Lung (tissue), 12 donors: ENCODE measurements around the gene CLDN20. TPM values are rescaled to one million over a fixed set of nuclear protein-coding genes. Genes with fewer than 3 reads are reported as not detected.

Experiments
- ATAC-seq: fragments of 200-7000 bp; cut with Tn5 transposase; one replicate; pipeline ENCODE4 v1.9.1; 2020; ENCODE audit warnings: moderate number of reproducible peaks; ENCODE audit not compliant: insufficient read depth, low FRiP score
- DNase-seq, 3 donors: peaks; one replicate each; pipeline ENCODE4 v3.0.0-alpha.2; 2013 to 2017
- H3K27ac ChIP-seq, 2 donors: one replicate each; pipeline ENCODE4 v1.5.1; 2013; ENCODE audit warnings: mild to moderate bottlenecking in 2 of 2, moderate library complexity in 2 of 2, control low read depth in 1 of 2, inconsistent platforms in 1 of 2, low read depth in 1 of 2, low read length in 1 of 2
- H3K27me3 ChIP-seq, 3 donors: one replicate each; pipeline ENCODE4 v1.5.1; 2013; ENCODE audit warnings: low read length in 2 of 3; ENCODE audit not compliant: control insufficient read depth in 3 of 3, insufficient read depth in 3 of 3
- H3K36me3 ChIP-seq, 4 donors: one replicate each; pipeline ENCODE4 v1.5.1; 2013; ENCODE audit warnings: low read length in 4 of 4, mild to moderate bottlenecking in 1 of 4, moderate library complexity in 1 of 4; ENCODE audit not compliant: control insufficient read depth in 4 of 4, insufficient read depth in 4 of 4
- H3K4me1 ChIP-seq, 5 donors: one replicate each; pipeline ENCODE4 v1.5.1; 2013; ENCODE audit warnings: low read length in 5 of 5, mild to moderate bottlenecking in 2 of 5, moderate library complexity in 1 of 5; ENCODE audit not compliant: control insufficient read depth in 5 of 5, insufficient read depth in 5 of 5
- H3K4me3 ChIP-seq: one replicate; pipeline ENCODE4 v1.5.1; 2013; ENCODE audit warnings: mild to moderate bottlenecking, control low read depth, moderate library complexity
- H3K9ac ChIP-seq, 2 donors: one replicate each; pipeline ENCODE4 v1.5.1; 2013; ENCODE audit warnings: low read length in 2 of 2, control low read depth in 1 of 2; ENCODE audit not compliant: insufficient read depth in 1 of 2
- H3K9me3 ChIP-seq, 4 donors: one replicate each; pipeline ENCODE4 v1.5.1; 2013; ENCODE audit warnings: low read length in 3 of 4, mild to moderate bottlenecking in 1 of 4, moderate library complexity in 1 of 4; ENCODE audit not compliant: control insufficient read depth in 4 of 4, insufficient read depth in 3 of 4
- CTCF ChIP-seq: IDR thresholded peaks from 2 replicates; pipeline ENCODE4 v1.5.1; 2012; ENCODE audit warnings: mild to moderate bottlenecking; ENCODE audit errors: control extremely low read depth, extremely low read depth
- WGBS, 2 donors: extraction: QIAGEN DNeasy Blood & Tissue Kit; methylation state at CpG; one replicate each; pipeline ENCODE4 v1.1.7; 2013; 5-methylcytosine and 5-hydroxymethylcytosine counted together
- polyA plus RNA-seq, 2 donors: library from polyadenylated mRNA; stranded (reverse); fragments of 200-250 nt; gene quantifications; one replicate each; pipeline ENCODE4 v1.2.1, GENCODE V29; 2013
- total RNA-seq, 2 donors: library from RNA; depleted of rRNA in 1 of 2; stranded (reverse); fragments of >200 nt in 1 of 2; gene quantifications; one replicate each; pipeline ENCODE4 v1.2.1, GENCODE V29; 2014 to 2021
- donor health status: control.
- donor health status: control.
- donor health status: Bipolar disorder and iron deficiency.
- donor health status: healthy.
- donor health status: DM: yes; HTN: yes; CAD: no.

CLDN20 gene
- total and polyA plus RNA-seq, 4 donors: not detected

- WGBS, 2 donors: 85 to 88% methylated on average over 7 of the region's 7 CpGs
- H3K9ac ChIP-seq: no peak overlapping the region
- H3K9me3 ChIP-seq: no peaks in the 10 kb centered on the region
- peak; percentile 88 to 92 (median 89) for DNase-seq
- TF ChIP-seq CTCF: no peak
- peaks cover 0 to 6% (median 2%) of the 10 kb centered on the region in 4 donors for H3K36me3 ChIP-seq
- no peak for ATAC-seq
- H3K4me1 ChIP-seq: peaks cover 0 to 45% (median 10%) of the 10 kb centered on the region in 5 donors
- no peak overlapping the region for H3K27ac ChIP-seq
- no peaks in the 10 kb centered on the region for H3K27me3 ChIP-seq
- no peak overlapping the region for H3K4me3 ChIP-seq
Measured at GRCh38 chr6:155270561-155271091, 6.8 kb downstream of the CLDN20 start.

GRCh38 chr6:155271145-155271544, 7.3 kb downstream of the CLDN20 start:
- Histone ChIP-seq H3K36me3 (peaks cover 0 to 8% (median 3%) of the 10 kb centered on the region in 4 donors), H3K27me3 (no peaks in the 10 kb centered on the region), H3K27ac (no peak overlapping the region), H3K9me3 (no peaks in the 10 kb centered on the region), H3K4me3 (no peak overlapping the region), H3K9ac (no peak overlapping the region), H3K4me1 (peaks cover 0 to 45% (median 11%) of the 10 kb centered on the region in 5 donors)
- TF ChIP-seq CTCF: no peak
- ATAC-seq (no peak), DNase-seq (no peak)

GRCh38 chr6:155272353-155273232, 8.8 kb downstream of the CLDN20 start:
- DNase-seq (peak; percentile 47 to 92 (median 87)), ATAC-seq (no peak)
- Histone ChIP-seq H3K4me1 (peaks cover 0 to 45% (median 12%) of the 10 kb centered on the region in 5 donors), H3K4me3 (no peak overlapping the region), H3K9ac (no peak overlapping the region), H3K27ac (peak overlapping the region in 1 of 2 donors; percentile 16), H3K27me3 (no peaks in the 10 kb centered on the region), H3K9me3 (no peaks in the 10 kb centered on the region), H3K36me3 (peaks cover 0 to 8% (median 3%) of the 10 kb centered on the region in 4 donors)
- no peak for TF ChIP-seq CTCF
- 85% methylated on average over 8 of the region's 8 CpGs for WGBS, 2 donors
